ENCODE measurements around the gene SLCO3A1. TPM values are rescaled to one million over a fixed set of nuclear protein-coding genes. Genes with fewer than 3 reads are reported as not detected.

SLCO3A1 gene
- total RNA-seq, 1 experiment from 2014 or later: 5.1 TPM

- no peak overlapping the region for H3K4me3 ChIP-seq (replicated peaks in 1 of 2; ENCODE audit: low read depth in 1 of 2, low read length in 2 of 2)
- H3K79me2 ChIP-seq (ENCODE audit: insufficient read depth, low read length): no peaks in the 10 kb centered on the region
- ATAC-seq (no peak), DNase-seq (ENCODE audit: low read depth, low spot score) (no peak)
- CTCF ChIA-PET: no interaction called here
- POLR2A ChIA-PET: no interaction called here
- H4K20me1 ChIP-seq (ENCODE audit: insufficient read depth): no peaks in the 10 kb centered on the region
- H2AFZ ChIP-seq (ENCODE audit: low read depth, low read length, poor library complexity, severe bottlenecking): no peak overlapping the region
- RAD21 ChIA-PET (ENCODE audit: low non-redundant PET in 1 of 2, low total read pairs in 2 of 2, uncharacterized antibody in 2 of 2, unreplicated experiment in 2 of 2): no interaction called here
- TF ChIP-seq CTCF (IDR thresholded peaks at IDR 0.05 in 2 of 3, conservative IDR thresholded peaks at IDR 0.05 in 1 of 3; ENCODE audit: borderline replicate concordance in 1 of 3, insufficient read depth in 1 of 3, low read depth in 2 of 3, low read length in 2 of 3) (peak in 2 of 3 experiments; percentile 30 to 40; a peak in 3 of 6 replicates), JUND (IDR thresholded peaks at IDR 0.05) (no peak)
- H3K9ac ChIP-seq (ENCODE audit: low read length): no peak overlapping the region
- BruUV-seq (replicated peaks): no TSS peak
- H3K9me2 ChIP-seq (ENCODE audit: insufficient read depth): no peaks in the 10 kb centered on the region
- no peaks in the 10 kb centered on the region for H3K27me3 ChIP-seq (ENCODE audit: insufficient read depth, low read length)
- H3K27ac ChIP-seq (ENCODE audit: low read depth, low read length): no peak overlapping the region
- peaks cover 12 to 15% of the 10 kb centered on the region in 2 experiments for H3K4me1 ChIP-seq (ENCODE audit: control insufficient read depth in 1 of 2, insufficient read depth in 2 of 2, low read length in 2 of 2)
- intact Hi-C loops (cut with micrococcal nuclease): no loop called here
- H3K9me3 ChIP-seq (ENCODE audit: control insufficient read depth in 1 of 2, insufficient read depth in 1 of 2, low read depth in 1 of 2, low read length in 2 of 2): no peaks in the 10 kb centered on the region
- H3K4me2 ChIP-seq (ENCODE audit: low read length): no peak overlapping the region
- no peaks in the 10 kb centered on the region for H3K36me3 ChIP-seq (ENCODE audit: control insufficient read depth in 1 of 2, insufficient read depth in 2 of 2, low read length in 2 of 2)
Observed at GRCh38 chr15:91968610-91969009, 115.1 kb downstream of the SLCO3A1 start.

DNA sequence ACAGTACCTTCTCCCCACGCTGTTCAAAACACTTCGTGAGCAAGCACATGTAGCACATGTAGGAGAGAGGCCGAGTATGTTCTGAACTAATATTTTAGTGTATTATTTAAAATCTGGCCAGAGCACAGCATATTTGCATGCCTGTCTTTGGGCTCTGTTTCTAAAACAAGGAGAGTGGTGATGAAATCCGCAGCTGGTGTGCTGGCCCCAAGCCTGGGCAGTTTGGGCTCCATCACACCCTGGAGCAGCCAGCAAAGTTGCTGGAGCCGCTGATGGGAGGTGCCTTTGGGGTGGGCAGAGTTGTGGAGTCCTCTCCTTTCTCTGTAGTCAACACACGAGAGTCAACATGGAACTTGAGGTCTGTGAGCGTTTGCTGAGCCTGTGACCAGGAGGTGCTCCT, 116.6 kb downstream of the SLCO3A1 start:
- no peaks in the 10 kb centered on the region for H3K79me2 ChIP-seq (ENCODE audit: insufficient read depth, low read length)
- TF ChIP-seq EGR1 (IDR thresholded peaks at IDR 0.05; ENCODE audit: low read depth) (no peak), TCF7L2 (IDR thresholded peaks at IDR 0.05; ENCODE audit: borderline replicate concordance, extremely low read depth, insufficient read depth, insufficient read length) (no peak), ZNF274 (IDR thresholded peaks at IDR 0.05; ENCODE audit: low read depth, low read length) (no peak), ELF1 (IDR thresholded peaks at IDR 0.05; ENCODE audit: borderline replicate concordance, low read depth) (no peak), JUND (IDR thresholded peaks at IDR 0.05) (no peak), CTCF (IDR thresholded peaks at IDR 0.05 in 2 of 3, conservative IDR thresholded peaks at IDR 0.05 in 1 of 3; ENCODE audit: borderline replicate concordance in 1 of 3, insufficient read depth in 1 of 3, low read depth in 2 of 3, low read length in 2 of 3) (no peak), SP1 (IDR thresholded peaks at IDR 0.05; ENCODE audit: low read depth) (no peak), RAD21 (IDR thresholded peaks at IDR 0.05; ENCODE audit: low read depth) (no peak)
- TF ChIP-seq, protein P1, sequence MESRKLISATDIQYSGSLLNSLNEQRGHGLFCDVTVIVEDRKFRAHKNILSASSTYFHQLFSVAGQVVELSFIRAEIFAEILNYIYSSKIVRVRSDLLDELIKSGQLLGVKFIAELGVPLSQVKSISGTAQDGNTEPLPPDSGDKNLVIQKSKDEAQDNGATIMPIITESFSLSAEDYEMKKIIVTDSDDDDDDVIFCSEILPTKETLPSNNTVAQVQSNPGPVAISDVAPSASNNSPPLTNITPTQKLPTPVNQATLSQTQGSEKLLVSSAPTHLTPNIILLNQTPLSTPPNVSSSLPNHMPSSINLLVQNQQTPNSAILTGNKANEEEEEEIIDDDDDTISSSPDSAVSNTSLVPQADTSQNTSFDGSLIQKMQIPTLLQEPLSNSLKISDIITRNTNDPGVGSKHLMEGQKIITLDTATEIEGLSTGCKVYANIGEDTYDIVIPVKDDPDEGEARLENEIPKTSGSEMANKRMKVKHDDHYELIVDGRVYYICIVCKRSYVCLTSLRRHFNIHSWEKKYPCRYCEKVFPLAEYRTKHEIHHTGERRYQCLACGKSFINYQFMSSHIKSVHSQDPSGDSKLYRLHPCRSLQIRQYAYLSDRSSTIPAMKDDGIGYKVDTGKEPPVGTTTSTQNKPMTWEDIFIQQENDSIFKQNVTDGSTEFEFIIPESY (IDR thresholded peaks at IDR 0.05; ENCODE audit: extremely low read depth, insufficient replicate concordance, low read length): no peak
- TF ChIP-seq, protein P2, sequence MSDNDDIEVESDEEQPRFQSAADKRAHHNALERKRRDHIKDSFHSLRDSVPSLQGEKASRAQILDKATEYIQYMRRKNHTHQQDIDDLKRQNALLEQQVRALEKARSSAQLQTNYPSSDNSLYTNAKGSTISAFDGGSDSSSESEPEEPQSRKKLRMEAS (IDR thresholded peaks at IDR 0.05): no peak

More for the DNA sequence above, 116.6 kb downstream of the SLCO3A1 start:
- ChIA-PET POLR2A (no interaction called here), CTCF (no interaction called here), RAD21 (ENCODE audit: low non-redundant PET in 1 of 2, low total read pairs in 2 of 2, uncharacterized antibody in 2 of 2, unreplicated experiment in 2 of 2) (no interaction called here)
- Histone ChIP-seq H3K4me3 (replicated peaks in 1 of 2; ENCODE audit: low read depth in 1 of 2, low read length in 2 of 2) (no peak overlapping the region), H3K9me2 (ENCODE audit: insufficient read depth) (no peaks in the 10 kb centered on the region), H2AFZ (ENCODE audit: low read depth, low read length, poor library complexity, severe bottlenecking) (no peak overlapping the region), H3K9me3 (ENCODE audit: control insufficient read depth in 1 of 2, insufficient read depth in 1 of 2, low read depth in 1 of 2, low read length in 2 of 2) (no peaks in the 10 kb centered on the region), H3K4me1 (ENCODE audit: control insufficient read depth in 1 of 2, insufficient read depth in 2 of 2, low read length in 2 of 2) (peaks cover 11 to 16% of the 10 kb centered on the region in 2 experiments), H3K4me2 (ENCODE audit: low read length) (no peak overlapping the region), H3K9ac (ENCODE audit: low read length) (no peak overlapping the region), H3K36me3 (ENCODE audit: control insufficient read depth in 1 of 2, insufficient read depth in 2 of 2, low read length in 2 of 2) (no peaks in the 10 kb centered on the region), H4K20me1 (ENCODE audit: insufficient read depth) (no peaks in the 10 kb centered on the region), H3K27ac (ENCODE audit: low read depth, low read length) (no peak overlapping the region), H3K27me3 (ENCODE audit: insufficient read depth, low read length) (no peaks in the 10 kb centered on the region)
- DNase-seq (ENCODE audit: low read depth, low spot score): no peak
- intact Hi-C loops (cut with micrococcal nuclease): no loop called here
- no peak for ATAC-seq
- BruUV-seq (replicated peaks): no TSS peak

Data from HCT116 (cell line).